ENCODE data around the gene ZNF26.

DNA sequence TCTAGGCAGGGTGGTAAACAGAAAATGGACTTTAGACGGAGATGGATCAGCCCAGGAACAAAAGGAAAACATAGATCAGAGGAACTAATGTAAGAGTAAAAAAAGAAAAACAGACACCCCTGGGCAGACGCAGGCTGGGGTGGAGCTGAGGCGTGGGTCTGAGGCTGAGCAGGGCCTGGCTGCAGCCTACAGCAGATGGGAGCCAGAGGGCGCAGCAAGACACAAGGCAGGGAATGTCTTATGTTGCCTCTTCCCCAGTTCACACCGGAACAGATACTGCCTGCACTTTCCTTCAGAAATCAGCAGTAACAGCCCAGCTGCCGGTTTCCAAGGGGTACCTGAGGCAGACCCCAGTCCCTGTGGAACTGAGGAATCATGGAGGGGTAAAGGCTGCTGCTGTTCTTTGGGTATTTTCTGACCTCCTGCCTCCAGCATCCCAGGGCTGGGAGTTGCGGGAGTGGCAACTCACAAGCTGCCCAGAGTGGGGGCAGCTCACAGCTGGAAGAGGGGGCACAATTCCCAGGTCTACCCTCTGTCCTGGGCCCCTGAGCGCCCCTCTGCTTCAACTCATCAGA is 39.8 kb upstream of the ZNF26 start:
- TF ChIP-seq POLR2A (IDR thresholded peaks at IDR 0.05; ENCODE audit: low read depth, low read length) = no peak
- no peak for TF ChIP-seq TAF1 (IDR thresholded peaks at IDR 0.05; ENCODE audit: low read depth, low read length)
- no peak for TF ChIP-seq POLR2AphosphoS5 (IDR thresholded peaks at IDR 0.05; ENCODE audit: low read depth, low read length)
- no peak for TF ChIP-seq SPI1 (IDR thresholded peaks at IDR 0.05; ENCODE audit: low read depth, low read length)
- no peak for TF ChIP-seq PAX5 (IDR thresholded peaks at IDR 0.05; ENCODE audit: insufficient read depth, low read length, severe bottlenecking)
- no peak for TF ChIP-seq POU2F2 (IDR thresholded peaks at IDR 0.05; ENCODE audit: low read depth, low read length)

Data from GM12891 (cell line).